ENCODE data around the gene ELP5. TPM values are rescaled to one million over a fixed set of nuclear protein-coding genes. Genes with fewer than 3 reads are reported as not detected.

The ELP5 gene
- total RNA-seq, 1 donor from 2014 or later: 36.9 TPM

DNA sequence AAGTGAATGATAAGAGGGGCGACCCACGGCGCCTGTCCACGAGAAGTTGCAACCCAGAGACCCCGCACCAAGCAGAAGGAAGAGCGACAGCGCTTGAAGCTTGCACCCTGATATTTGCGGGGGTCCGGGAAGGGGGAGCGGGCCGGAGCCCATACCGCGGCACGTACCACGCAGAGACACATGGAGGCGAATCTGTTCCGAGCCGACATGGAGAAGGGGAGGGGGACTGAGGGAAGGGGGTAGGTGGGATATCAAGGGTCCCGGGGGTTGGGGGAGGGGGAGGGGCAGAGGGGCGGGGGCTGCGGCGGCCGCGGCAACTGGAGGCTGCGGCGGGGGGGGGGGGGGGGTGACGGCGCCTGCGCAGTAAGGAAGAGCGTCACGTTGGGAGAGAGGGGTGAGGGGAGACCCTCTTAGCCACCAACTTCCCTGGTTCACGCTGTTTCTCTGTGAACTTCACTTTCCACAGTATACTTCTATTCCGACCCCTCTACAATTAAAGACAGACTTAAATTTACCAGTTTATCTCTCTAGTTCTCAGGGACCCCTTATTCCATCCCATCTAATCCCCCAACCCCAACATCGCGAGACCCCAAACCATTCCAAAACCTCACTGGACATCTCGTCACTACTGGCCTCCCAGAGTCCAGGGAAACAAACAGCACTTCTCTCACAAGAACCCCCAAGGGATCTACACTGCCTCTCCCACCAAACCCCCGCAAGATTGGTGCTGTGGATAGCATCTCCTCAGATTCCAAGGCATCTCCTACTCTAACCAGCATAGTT, 40.3 kb upstream of the ELP5 start:
- Mint-ChIP-seq H3K27ac (ENCODE audit: unreplicated experiment) (peak overlapping the region; percentile 89), H3K9me3 (ENCODE audit: unreplicated experiment) (no peaks in the 10 kb centered on the region), H3K4me1 (ENCODE audit: unreplicated experiment) (peaks cover 42% of the 10 kb centered on the region), H3K36me3 (ENCODE audit: low read depth, unreplicated experiment) (peaks cover 8% of the 10 kb centered on the region), H3K4me3 (ENCODE audit: unreplicated experiment) (peak overlapping the region; percentile 66), H3K27me3 (ENCODE audit: unreplicated experiment) (peaks cover 25% of the 10 kb centered on the region)
- no peak for DNase-seq (ENCODE audit: low spot score)
- TF ChIP-seq, protein P1, sequence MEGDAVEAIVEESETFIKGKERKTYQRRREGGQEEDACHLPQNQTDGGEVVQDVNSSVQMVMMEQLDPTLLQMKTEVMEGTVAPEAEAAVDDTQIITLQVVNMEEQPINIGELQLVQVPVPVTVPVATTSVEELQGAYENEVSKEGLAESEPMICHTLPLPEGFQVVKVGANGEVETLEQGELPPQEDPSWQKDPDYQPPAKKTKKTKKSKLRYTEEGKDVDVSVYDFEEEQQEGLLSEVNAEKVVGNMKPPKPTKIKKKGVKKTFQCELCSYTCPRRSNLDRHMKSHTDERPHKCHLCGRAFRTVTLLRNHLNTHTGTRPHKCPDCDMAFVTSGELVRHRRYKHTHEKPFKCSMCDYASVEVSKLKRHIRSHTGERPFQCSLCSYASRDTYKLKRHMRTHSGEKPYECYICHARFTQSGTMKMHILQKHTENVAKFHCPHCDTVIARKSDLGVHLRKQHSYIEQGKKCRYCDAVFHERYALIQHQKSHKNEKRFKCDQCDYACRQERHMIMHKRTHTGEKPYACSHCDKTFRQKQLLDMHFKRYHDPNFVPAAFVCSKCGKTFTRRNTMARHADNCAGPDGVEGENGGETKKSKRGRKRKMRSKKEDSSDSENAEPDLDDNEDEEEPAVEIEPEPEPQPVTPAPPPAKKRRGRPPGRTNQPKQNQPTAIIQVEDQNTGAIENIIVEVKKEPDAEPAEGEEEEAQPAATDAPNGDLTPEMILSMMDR (IDR thresholded peaks at IDR 0.05; ENCODE audit: unreplicated experiment): no peak

DNA sequence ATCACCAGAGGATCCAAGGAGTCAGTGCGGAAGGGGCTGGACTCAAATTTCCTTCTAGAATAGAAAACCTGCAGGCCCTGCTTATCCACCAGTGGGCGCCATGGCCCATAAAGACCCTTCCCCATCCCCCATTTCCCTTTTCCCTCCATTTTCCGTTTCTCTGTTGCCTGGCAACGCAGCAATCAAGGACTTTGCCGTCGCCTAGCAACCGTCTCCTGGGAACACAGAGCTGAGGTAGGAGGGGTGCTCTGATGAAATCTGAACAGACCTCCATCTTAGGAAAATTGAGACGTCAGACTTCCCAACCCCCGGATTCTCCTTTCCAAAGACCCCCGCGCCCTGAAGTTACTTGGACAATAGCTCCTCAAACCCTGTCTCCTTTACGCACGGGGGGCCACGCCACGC, 38.1 kb upstream of the ELP5 start:
- H3K36me3 Mint-ChIP-seq (ENCODE audit: low read depth, unreplicated experiment): peaks cover 8% of the 10 kb centered on the region
- TF ChIP-seq, protein P1 (IDR thresholded peaks at IDR 0.05; ENCODE audit: unreplicated experiment): peak; percentile 72
- H3K9me3 Mint-ChIP-seq (ENCODE audit: unreplicated experiment): no peaks in the 10 kb centered on the region
- H3K27me3 Mint-ChIP-seq (ENCODE audit: unreplicated experiment): peaks cover 29% of the 10 kb centered on the region
- peaks cover 52% of the 10 kb centered on the region for H3K4me1 Mint-ChIP-seq (ENCODE audit: unreplicated experiment)
- DNase-seq (ENCODE audit: low spot score): peak; percentile 92
- peak overlapping the region; percentile 92 for H3K4me3 Mint-ChIP-seq (ENCODE audit: unreplicated experiment)
- peak overlapping the region; percentile 100 for H3K27ac Mint-ChIP-seq (ENCODE audit: unreplicated experiment)

DNA sequence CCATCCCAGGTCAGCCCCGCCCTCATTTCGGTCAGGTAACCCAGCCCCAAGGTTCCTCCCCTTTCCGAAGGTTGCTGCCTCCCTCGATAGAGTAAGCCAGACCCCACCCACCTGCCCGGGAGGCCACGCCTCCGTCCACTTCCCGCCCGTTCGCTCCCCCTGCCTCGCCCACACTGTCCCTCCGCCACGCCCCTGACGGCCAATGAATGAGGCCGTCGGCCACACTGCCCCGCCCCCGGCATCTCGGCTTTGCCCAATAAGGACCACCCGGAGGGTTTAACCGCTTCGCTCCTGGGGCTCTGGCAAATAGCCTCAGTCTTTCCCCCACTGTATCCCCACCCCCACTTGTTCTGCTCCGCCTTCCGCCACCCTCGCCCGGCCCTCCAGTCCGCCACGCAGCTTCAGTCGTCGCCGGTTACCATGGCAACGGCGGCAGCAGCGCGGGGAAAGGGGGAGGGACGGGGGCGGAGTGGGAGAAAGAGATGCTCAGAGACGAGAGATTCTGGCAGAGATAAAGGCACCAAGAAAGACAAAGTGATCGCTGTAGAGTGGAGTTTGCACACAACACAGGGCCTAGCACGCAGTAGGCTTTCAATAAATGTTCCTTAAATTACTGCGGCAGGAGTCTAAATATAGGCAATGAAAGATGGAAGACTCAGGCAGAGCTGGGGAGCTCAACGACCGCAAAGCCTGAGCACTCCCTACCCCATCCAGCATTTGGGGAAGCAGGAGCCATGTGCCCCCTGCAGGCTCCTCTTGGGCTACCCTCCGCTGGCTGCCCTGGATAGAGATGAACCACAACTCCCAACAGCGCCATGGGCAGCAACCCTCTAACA, 37.5 kb upstream of the ELP5 start:
- Mint-ChIP-seq H3K4me1 (ENCODE audit: unreplicated experiment) (peaks cover 55% of the 10 kb centered on the region), H3K27ac (ENCODE audit: unreplicated experiment) (peak overlapping the region; percentile 100), H3K9me3 (ENCODE audit: unreplicated experiment) (no peaks in the 10 kb centered on the region), H3K36me3 (ENCODE audit: low read depth, unreplicated experiment) (peaks cover 8% of the 10 kb centered on the region), H3K4me3 (ENCODE audit: unreplicated experiment) (peak overlapping the region; percentile 92), H3K27me3 (ENCODE audit: unreplicated experiment) (peaks cover 34% of the 10 kb centered on the region)
- TF ChIP-seq, protein P1 (IDR thresholded peaks at IDR 0.05; ENCODE audit: unreplicated experiment): no peak
- DNase-seq (ENCODE audit: low spot score): peak; percentile 100

DNA sequence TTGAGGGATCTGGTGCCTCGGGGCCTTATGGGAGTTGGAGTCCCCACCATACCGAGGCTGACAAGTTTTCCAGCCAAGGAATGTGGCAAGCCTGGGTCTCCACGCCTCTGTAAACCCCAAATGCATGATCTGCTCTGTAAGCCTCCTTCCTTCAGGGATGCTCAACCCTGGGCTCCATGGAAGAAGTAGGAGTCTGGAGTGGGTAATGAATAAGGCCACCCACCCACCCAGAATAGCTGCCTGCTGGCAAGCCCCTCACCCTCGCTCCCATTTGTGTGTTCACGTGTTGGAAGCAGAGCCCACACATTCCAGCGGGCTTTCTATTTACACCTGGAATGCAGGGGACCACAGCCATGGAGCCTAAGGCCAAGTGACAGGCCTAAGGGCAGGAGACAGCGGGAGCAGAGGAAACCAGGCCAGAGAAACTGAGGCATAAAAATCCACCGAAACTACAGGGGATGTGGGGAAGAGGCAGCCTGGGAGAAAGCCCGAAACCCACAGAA, 36.8 kb upstream of the ELP5 start:
- peak overlapping the region; percentile 92 for H3K4me3 Mint-ChIP-seq (ENCODE audit: unreplicated experiment)
- TF ChIP-seq, protein P1 (IDR thresholded peaks at IDR 0.05; ENCODE audit: unreplicated experiment): no peak
- peaks cover 8% of the 10 kb centered on the region for H3K36me3 Mint-ChIP-seq (ENCODE audit: low read depth, unreplicated experiment)
- H3K4me1 Mint-ChIP-seq (ENCODE audit: unreplicated experiment): peaks cover 57% of the 10 kb centered on the region
- peak overlapping the region; percentile 100 for H3K27ac Mint-ChIP-seq (ENCODE audit: unreplicated experiment)
- peaks cover 34% of the 10 kb centered on the region for H3K27me3 Mint-ChIP-seq (ENCODE audit: unreplicated experiment)
- no peak for DNase-seq (ENCODE audit: low spot score)
- no peaks in the 10 kb centered on the region for H3K9me3 Mint-ChIP-seq (ENCODE audit: unreplicated experiment)
